HEK293 (cell line): ENCODE measurements around the gene ACTG1.

Experiments used
- CTCF ChIA-PET: fragments of 350-600 bp; formaldehyde crosslinking; extraction: SDS; loops from one replicate; lab custom pipeline; 2021; ENCODE audit warnings: antibody characterized with exemption; lab: Yijun Ruan, JAX
- POLR2A ChIA-PET: fragments of 300-600 bp; formaldehyde crosslinking; extraction: SDS; loops from one replicate; lab custom pipeline; 2020; ENCODE audit warnings: antibody characterized with exemption, inconsistent platforms; lab: Yijun Ruan, JAX
- H3K27ac ChIP-seq: fragments of 200-500 bp; sonication (Bioruptor generic); 2 replicates; pipeline ENCODE4 v1.5.1; 2014; ENCODE audit warnings: low read depth, low read length, control low read depth, inconsistent platforms; ENCODE audit errors: extremely low read depth
- H3K36me3 ChIP-seq, 2 experiments: fragments of 200-500 bp in 1 of 2; sonication (Bioruptor generic) in 1 of 2; 1 replicate in 1 of 2; 2 replicates in 1 of 2; pipeline ENCODE4 v1.5.1; 2014 to 2017; ENCODE audit warnings: inconsistent platforms in 2 of 2, low read length in 2 of 2; ENCODE audit not compliant: control insufficient read depth in 2 of 2, insufficient read depth in 1 of 2
- H3K4me1 ChIP-seq: fragments of 200-500 bp; sonication (Bioruptor generic); 2 replicates; pipeline ENCODE4 v1.5.1; 2014; ENCODE audit warnings: mild to moderate bottlenecking, low read length, inconsistent platforms; ENCODE audit not compliant: control insufficient read depth, insufficient read depth
- H3K4me3 ChIP-seq: 2 replicates; pipeline ENCODE4 v1.5.1; 2011; ENCODE audit warnings: low read depth, mild to moderate bottlenecking, control low read depth, low read length, moderate library complexity
- H3K9me3 ChIP-seq: fragments of 200-500 bp; sonication (Bioruptor generic); 2 replicates; pipeline ENCODE4 v1.5.1; 2014; ENCODE audit warnings: low read depth, low read length, inconsistent platforms; ENCODE audit not compliant: control insufficient read depth, insufficient read depth
- BCL11B ChIP-seq: fragments of 450-650 bp; formaldehyde crosslinking; IDR thresholded peaks from 2 replicates; pipeline ENCODE4 v1.5.1; 2016; ENCODE audit warnings: low read depth, missing biosample characterization, missing genetic modification characterization
- BCL6B ChIP-seq: fragments of 450-650 bp; formaldehyde crosslinking; IDR thresholded peaks from 2 replicates; pipeline ENCODE4 v1.5.1; 2017; ENCODE audit warnings: missing biosample characterization, missing genetic modification characterization
- EGR2 ChIP-seq: fragments of 450-650 bp; formaldehyde crosslinking; IDR thresholded peaks from 2 replicates; pipeline ENCODE4 v1.5.1; 2016; ENCODE audit warnings: low read depth, missing biosample characterization, missing genetic modification characterization
- KLF8 ChIP-seq: fragments of 450-650 bp; formaldehyde crosslinking; IDR thresholded peaks from 2 replicates; pipeline ENCODE4 v1.5.1; 2016; ENCODE audit warnings: missing biosample characterization, missing genetic modification characterization
- PATZ1 ChIP-seq: fragments of 450-650 bp; formaldehyde crosslinking; IDR thresholded peaks from 2 replicates; pipeline ENCODE4 v1.5.1; 2016; ENCODE audit warnings: missing biosample characterization, missing genetic modification characterization
- PBX3 ChIP-seq: sonication (generic); formaldehyde crosslinking; IDR thresholded peaks from 2 replicates; pipeline ENCODE4 v1.8.1; 2022; ENCODE audit warnings: mild to moderate bottlenecking, moderate library complexity, missing genetic modification reagents
- PRDM4 ChIP-seq: fragments of 450-650 bp; formaldehyde crosslinking; IDR thresholded peaks from 2 replicates; pipeline ENCODE4 v1.5.1; 2017; ENCODE audit warnings: missing biosample characterization, missing genetic modification characterization
- SP2 ChIP-seq: fragments of 450-650 bp; formaldehyde crosslinking; IDR thresholded peaks from 2 replicates; pipeline ENCODE4 v1.5.1; 2016; ENCODE audit warnings: missing biosample characterization, missing genetic modification characterization
- TSHZ1 ChIP-seq: fragments of 450-650 bp; formaldehyde crosslinking; IDR thresholded peaks from 2 replicates; pipeline ENCODE4 v1.5.1; 2016; ENCODE audit warnings: missing biosample characterization, missing genetic modification characterization, borderline replicate concordance
- ZBTB17 ChIP-seq: fragments of 450-650 bp; formaldehyde crosslinking; IDR thresholded peaks from 2 replicates; pipeline ENCODE4 v1.5.1; 2016; ENCODE audit warnings: missing biosample characterization, missing genetic modification characterization
- ZBTB26 ChIP-seq: fragments of 450-650 bp; formaldehyde crosslinking; optimal IDR thresholded peaks from 2 replicates; pipeline ENCODE3; 2016; ENCODE audit warnings: missing biosample characterization, mild to moderate bottlenecking, missing genetic modification characterization
- ZNF148 ChIP-seq: fragments of 450-650 bp; formaldehyde crosslinking; IDR thresholded peaks from 2 replicates; pipeline ENCODE4 v1.5.0; 2017; ENCODE audit warnings: missing biosample characterization, missing genetic modification characterization, borderline replicate concordance
- ZNF366 ChIP-seq: fragments of 450-650 bp; formaldehyde crosslinking; conservative IDR thresholded peaks from 2 replicates; pipeline ENCODE4 v1.5.1; 2016; ENCODE audit warnings: missing biosample characterization, missing genetic modification characterization
- ZNF433 ChIP-seq: fragments of 450-650 bp; formaldehyde crosslinking; IDR thresholded peaks from 2 replicates; pipeline ENCODE4 v1.5.1; 2016; ENCODE audit warnings: missing biosample characterization, missing genetic modification characterization, low read depth
- ZNF561 ChIP-seq: fragments of 450-650 bp; IDR thresholded peaks from 2 replicates; pipeline ENCODE4 v1.5.1; 2018; ENCODE audit warnings: missing biosample characterization, missing genetic modification characterization, borderline replicate concordance
- ZNF785 ChIP-seq: fragments of 450-650 bp; formaldehyde crosslinking; IDR thresholded peaks from 2 replicates; pipeline ENCODE4 v1.5.1; 2016; ENCODE audit warnings: missing biosample characterization, missing genetic modification characterization
- ZNF843 ChIP-seq: fragments of 450-650 bp; formaldehyde crosslinking; IDR thresholded peaks from 2 replicates; pipeline ENCODE4 v1.5.1; 2016; ENCODE audit warnings: missing biosample characterization, missing genetic modification characterization
- ZSCAN16 ChIP-seq: fragments of 450-650 bp; formaldehyde crosslinking; IDR thresholded peaks from 2 replicates; pipeline ENCODE4 v1.5.1; 2016; ENCODE audit warnings: missing biosample characterization, missing genetic modification characterization

Gene ACTG1

GRCh38 chr17:81519284-81520020, 6.9 kb upstream of the ACTG1 start (continued):
- no peak for TF ChIP-seq TSHZ1 (tag by site-specific recombination)
- TF ChIP-seq EGR2 = no peak
- no peak for TF ChIP-seq BCL6B
- TF ChIP-seq PRDM4 (tag by site-specific recombination) = no peak
- peak; percentile 47; the same call in 1 of the 2 replicates for TF ChIP-seq SP2
- no peak for TF ChIP-seq ZBTB17 (tag by site-specific recombination)

- H3K4me3 ChIP-seq = peak overlapping the region; percentile 46
- ChIA-PET CTCF (interaction anchor here (0.6 to 3.6 kb wide), 11 partner anchors 10 to 264 kb away, joined by 3 to 25 read pairs (median 4); no protein-coding TSS in a partner anchor), POLR2A (interaction anchor here (0.6 to 4.4 kb wide), 12 partner anchors 11 to 296 kb away, joined by 3 to 42 read pairs (median 4); partner anchors contain the start of genes ARL16, CEP131, FAAP100 and HGS)
- peak overlapping the region; percentile 59; the same call in 1 of the 2 replicates for H3K27ac ChIP-seq
- no peaks in the 10 kb centered on the region for H3K36me3 ChIP-seq
- H3K9me3 ChIP-seq = no peaks in the 10 kb centered on the region
- peaks cover 14% of the 10 kb centered on the region for H3K4me1 ChIP-seq
- TF ChIP-seq ZNF433 (tag by site-specific recombination) (no peak), ZNF366 (tag by site-specific recombination) (no peak), ZNF785 (tag by site-specific recombination) (no peak), ZNF561 (tag by site-specific recombination) (no peak), PATZ1 (peak; percentile 34; the same call in 1 of the 2 replicates), ZSCAN16 (tag by site-specific recombination) (no peak), BCL11B (0 out of 2 replicates have a peak, but pooled peaks have one; percentile 1), ZNF843 (tag by site-specific recombination) (no peak), ZBTB26 (tag by site-specific recombination) (peak; percentile 56), ZNF148 (tag by site-specific recombination) (no peak), KLF8 (tag by site-specific recombination) (peak; percentile 40; the same call in 1 of the 2 replicates), PBX3 (CRISPR knock-in tag) (peak; percentile 55; the same call in 1 of the 2 replicates)
These were observed 6.2 kb upstream of the ACTG1 start for GRCh38 chr17:81518785-81519283.
